Vagina (tissue), 2 donors: ENCODE data around the gene GALNT2. TPM values are rescaled to one million over a fixed set of nuclear protein-coding genes. Genes with fewer than 3 reads are reported as not detected.

ENCODE experiments used
- DNase-seq, 2 donors: peaks; one replicate each; pipeline ENCODE4 v3.0.0-alpha.2; 2017; ENCODE audit errors: extremely low spot score in 2 of 2
- H3K27ac ChIP-seq: fragments of 200-600 bp; sonication (generic); one replicate; pipeline ENCODE4 v1.5.1; 2019
- H3K27me3 ChIP-seq: fragments of 200-600 bp; sonication (generic); one replicate; pipeline ENCODE4 v1.5.1; 2019
- H3K36me3 ChIP-seq, 2 donors: fragments of 200-600 bp; sonication (generic); one replicate each; pipeline ENCODE4 v1.5.1; 2017 to 2019
- H3K4me1 ChIP-seq: fragments of 200-600 bp; sonication (generic); one replicate; pipeline ENCODE4 v1.5.1; 2019
- H3K4me3 ChIP-seq, 2 donors: fragments of 200-600 bp; sonication (generic); 1 replicate in 1 of 2; 2 replicates in 1 of 2; pipeline ENCODE4 v1.5.1; 2016 to 2019
- H3K9me3 ChIP-seq: fragments of 200-600 bp; sonication (generic); one replicate; pipeline ENCODE4 v1.5.1; 2019
- POLR2A ChIP-seq, 2 donors: fragments of 450-650 bp; IDR thresholded peaks; one replicate each; pipeline ENCODE4 v1.6.1; 2017; ENCODE audit warnings: antibody characterized with exemption in 2 of 2, mild to moderate bottlenecking in 2 of 2, moderate library complexity in 2 of 2
- POLR2AphosphoS5 ChIP-seq, 2 donors: sonication (generic); formaldehyde crosslinking; IDR thresholded peaks; one replicate each; pipeline ENCODE4 v1.9.0; 2017; ENCODE audit warnings: antibody characterized with exemption in 2 of 2, mild to moderate bottlenecking in 2 of 2, low read depth in 1 of 2; ENCODE audit not compliant: insufficient read depth in 1 of 2
- intact Hi-C: fragments of 100-400 bp; cut with DNase I; formaldehyde crosslinking; loops from one replicate; pipeline ENCODE4 v1.15.1; 2023
- total RNA-seq: library from RNA; depleted of rRNA; stranded (reverse); fragments of >200 nt; gene quantifications from one replicate; pipeline ENCODE4 v1.2.3, GENCODE V29; 2016
- TF ChIP-seq, protein P1 (sequence below), 3 experiments: fragments of 450-650 bp in 2 of 3; fragments of 200-600 bp in 1 of 3; sonication (generic) in 1 of 3; IDR thresholded peaks; one replicate each; pipeline ENCODE4 v1.5.1; 2017 to 2019; ENCODE audit warnings: antibody characterized with exemption in 3 of 3, mild to moderate bottlenecking in 2 of 3, moderate library complexity in 2 of 3

The GALNT2 gene
- total RNA-seq, 1 donor from 2014 or later, result 51.6 TPM

- no peak for DNase-seq
- TF ChIP-seq POLR2AphosphoS5 (IDR thresholded peaks at IDR 0.05; ENCODE audit: insufficient read depth in 1 of 2, low read depth in 1 of 2) (no peak), POLR2A (IDR thresholded peaks at IDR 0.05) (no peak)
- TF ChIP-seq, protein P1, sequence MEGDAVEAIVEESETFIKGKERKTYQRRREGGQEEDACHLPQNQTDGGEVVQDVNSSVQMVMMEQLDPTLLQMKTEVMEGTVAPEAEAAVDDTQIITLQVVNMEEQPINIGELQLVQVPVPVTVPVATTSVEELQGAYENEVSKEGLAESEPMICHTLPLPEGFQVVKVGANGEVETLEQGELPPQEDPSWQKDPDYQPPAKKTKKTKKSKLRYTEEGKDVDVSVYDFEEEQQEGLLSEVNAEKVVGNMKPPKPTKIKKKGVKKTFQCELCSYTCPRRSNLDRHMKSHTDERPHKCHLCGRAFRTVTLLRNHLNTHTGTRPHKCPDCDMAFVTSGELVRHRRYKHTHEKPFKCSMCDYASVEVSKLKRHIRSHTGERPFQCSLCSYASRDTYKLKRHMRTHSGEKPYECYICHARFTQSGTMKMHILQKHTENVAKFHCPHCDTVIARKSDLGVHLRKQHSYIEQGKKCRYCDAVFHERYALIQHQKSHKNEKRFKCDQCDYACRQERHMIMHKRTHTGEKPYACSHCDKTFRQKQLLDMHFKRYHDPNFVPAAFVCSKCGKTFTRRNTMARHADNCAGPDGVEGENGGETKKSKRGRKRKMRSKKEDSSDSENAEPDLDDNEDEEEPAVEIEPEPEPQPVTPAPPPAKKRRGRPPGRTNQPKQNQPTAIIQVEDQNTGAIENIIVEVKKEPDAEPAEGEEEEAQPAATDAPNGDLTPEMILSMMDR (IDR thresholded peaks at IDR 0.05), result no peak
- Histone ChIP-seq H3K36me3 (peaks cover 0 to 25% of the 10 kb centered on the region in 2 donors), H3K27me3 (no peaks in the 10 kb centered on the region), H3K4me3 (no peak overlapping the region), H3K27ac (no peak overlapping the region), H3K4me1 (peaks cover 21% of the 10 kb centered on the region), H3K9me3 (no peaks in the 10 kb centered on the region)
- intact Hi-C loops, result no loop called here
Measured at GRCh38 chr1:230272557-230272956, 205.5 kb downstream of the GALNT2 start.

GRCh38 chr1:230273141-230273710, 206.2 kb downstream of the GALNT2 start:
- no peak overlapping the region for H3K27ac ChIP-seq
- peaks cover 21% of the 10 kb centered on the region for H3K4me1 ChIP-seq
- intact Hi-C loops, result no loop called here
- no peak for DNase-seq
- TF ChIP-seq, protein P1 (IDR thresholded peaks at IDR 0.05), result no peak
- no peaks in the 10 kb centered on the region for H3K27me3 ChIP-seq
- H3K9me3 ChIP-seq, result no peaks in the 10 kb centered on the region
- H3K4me3 ChIP-seq, result no peak overlapping the region
- peaks cover 0 to 27% of the 10 kb centered on the region in 2 donors for H3K36me3 ChIP-seq

DNA sequence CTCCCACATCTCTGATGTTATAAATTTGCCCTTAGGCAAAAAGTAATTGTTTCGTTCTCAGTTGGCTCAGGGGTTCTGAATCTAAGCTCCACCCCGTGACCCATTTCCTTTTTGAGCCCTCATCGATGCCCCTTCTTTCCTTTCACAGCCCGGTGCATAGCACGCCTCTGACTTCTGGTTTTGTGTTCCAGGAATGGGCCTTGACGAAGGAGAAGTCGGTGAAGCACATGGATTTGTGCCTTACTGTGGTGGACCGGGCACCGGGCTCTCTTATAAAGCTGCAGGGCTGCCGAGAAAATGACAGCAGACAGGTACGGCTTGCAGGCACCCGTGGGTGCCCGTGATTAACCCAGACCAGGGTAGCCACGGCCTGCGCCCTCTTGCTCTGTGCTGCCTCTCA, 207.2 kb downstream of the GALNT2 start:
- TF ChIP-seq, protein P1 (IDR thresholded peaks at IDR 0.05), result no peak
- TF ChIP-seq POLR2A (IDR thresholded peaks at IDR 0.05) (no peak), POLR2AphosphoS5 (IDR thresholded peaks at IDR 0.05; ENCODE audit: insufficient read depth in 1 of 2, low read depth in 1 of 2) (peak in 1 of 2 donors; percentile 22)
- intact Hi-C loops, result no loop called here
- no peak overlapping the region for H3K27ac ChIP-seq
- no peaks in the 10 kb centered on the region for H3K27me3 ChIP-seq
- peaks cover 0 to 30% of the 10 kb centered on the region in 2 donors for H3K36me3 ChIP-seq
- no peak for DNase-seq
- H3K4me3 ChIP-seq, result no peak overlapping the region
- H3K9me3 ChIP-seq, result no peaks in the 10 kb centered on the region
- peaks cover 16% of the 10 kb centered on the region for H3K4me1 ChIP-seq

- H3K27me3 ChIP-seq, result no peaks in the 10 kb centered on the region
- no peak overlapping the region for H3K4me3 ChIP-seq
- H3K27ac ChIP-seq, result no peak overlapping the region
- intact Hi-C loops, result no loop called here
- no peaks in the 10 kb centered on the region for H3K9me3 ChIP-seq
- H3K36me3 ChIP-seq, result peaks cover 0 to 42% of the 10 kb centered on the region in 2 donors
- H3K4me1 ChIP-seq, result peaks cover 7% of the 10 kb centered on the region
- DNase-seq, result no peak
- no peak for TF ChIP-seq POLR2A (IDR thresholded peaks at IDR 0.05)
- TF ChIP-seq, protein P1 (IDR thresholded peaks at IDR 0.05), result no peak
- TF ChIP-seq POLR2AphosphoS5 (IDR thresholded peaks at IDR 0.05; ENCODE audit: insufficient read depth in 1 of 2, low read depth in 1 of 2), result no peak
Measured at GRCh38 chr1:230276401-230276800, 209.4 kb downstream of the GALNT2 start.

GRCh38 chr1:230277201-230278025, 210.4 kb downstream of the GALNT2 start:
- no peaks in the 10 kb centered on the region for H3K27me3 ChIP-seq
- intact Hi-C loops, result no loop called here
- H3K4me3 ChIP-seq, result no peak overlapping the region
- H3K36me3 ChIP-seq, result peaks cover 0 to 42% of the 10 kb centered on the region in 2 donors
- H3K27ac ChIP-seq, result no peak overlapping the region
- no peaks in the 10 kb centered on the region for H3K9me3 ChIP-seq
- H3K4me1 ChIP-seq, result peaks cover 17% of the 10 kb centered on the region
- TF ChIP-seq, protein P1 (IDR thresholded peaks at IDR 0.05), result no peak
- no peak for TF ChIP-seq POLR2A (IDR thresholded peaks at IDR 0.05)
- no peak for DNase-seq
